Measurements from ENCODE around the gene GRIP2.

GRIP2 gene

DNA sequence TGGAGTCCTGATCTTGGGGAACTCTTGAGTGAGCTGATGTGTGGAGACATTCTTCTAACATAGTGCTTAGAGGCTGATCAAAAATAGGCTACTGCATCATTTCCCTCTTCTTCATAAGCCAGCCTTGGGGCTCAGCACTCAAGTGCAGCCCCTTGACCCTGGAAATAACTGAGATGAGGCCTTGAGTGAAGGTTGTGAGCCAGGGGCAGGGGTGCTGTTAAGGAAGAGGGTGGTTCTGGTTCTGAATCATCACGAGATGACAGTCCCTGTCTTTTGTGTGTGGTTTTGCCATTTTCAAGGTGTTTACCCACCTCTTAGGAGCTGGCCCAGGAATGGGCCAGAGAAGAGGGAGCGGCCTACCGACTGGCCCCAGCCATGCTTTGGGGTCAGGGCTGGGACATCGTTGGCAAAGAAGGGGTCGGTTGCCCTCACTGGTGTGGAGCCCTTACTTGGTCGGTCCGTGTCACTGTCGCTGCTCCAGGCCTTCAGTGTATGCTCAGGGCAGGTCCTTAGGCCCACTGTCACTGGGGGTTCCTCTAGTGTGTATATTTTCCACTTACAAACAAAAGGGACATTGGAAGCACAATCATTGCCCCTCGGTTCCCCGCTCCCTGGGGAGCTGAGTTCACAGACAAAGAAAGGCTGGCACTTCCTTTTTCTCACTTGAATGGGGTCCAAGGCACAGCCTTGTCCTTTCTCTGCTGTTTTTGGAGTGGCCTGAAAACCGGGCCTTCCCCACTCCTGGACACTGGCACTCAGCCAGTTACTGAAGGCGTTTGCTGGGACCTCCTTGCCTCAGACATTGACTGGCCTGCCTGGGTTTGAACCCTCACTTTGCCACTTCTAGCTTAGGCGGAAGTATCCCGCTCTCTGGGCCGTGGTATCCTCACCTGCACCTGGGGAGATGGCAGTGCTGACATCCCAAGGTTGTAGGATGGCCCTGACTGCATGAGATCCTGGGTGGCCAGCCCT is 91.1 kb downstream of the GRIP2 start:
- DNase-seq = no peak

DNA sequence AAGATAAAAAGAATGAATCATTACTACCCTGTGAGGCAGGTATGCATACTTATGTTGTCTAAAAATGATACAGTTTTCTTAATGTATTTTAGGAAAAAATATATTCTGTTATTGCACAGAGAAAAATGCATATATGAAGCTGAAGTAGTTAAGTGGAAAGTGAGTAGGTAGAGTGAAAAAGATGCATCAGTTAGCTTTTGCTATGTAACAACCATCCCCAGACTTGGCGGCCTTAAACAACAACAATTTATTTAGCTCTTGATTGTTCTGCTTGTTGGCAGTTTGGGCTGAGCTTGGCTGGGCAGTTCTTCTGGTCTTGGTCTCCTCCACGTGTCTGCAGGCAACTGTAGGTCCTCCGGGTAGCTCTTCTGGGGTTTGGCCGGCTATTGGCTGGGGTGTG is 92.1 kb downstream of the GRIP2 start:
- DNase-seq = no peak

GRCh38 chr3:14446988-14447570 is 93.1 kb downstream of the GRIP2 start:
- DNase-seq = no peak

- no peak for DNase-seq
Observed at GRCh38 chr3:14445773-14446172, 94.4 kb downstream of the GRIP2 start.

DNA sequence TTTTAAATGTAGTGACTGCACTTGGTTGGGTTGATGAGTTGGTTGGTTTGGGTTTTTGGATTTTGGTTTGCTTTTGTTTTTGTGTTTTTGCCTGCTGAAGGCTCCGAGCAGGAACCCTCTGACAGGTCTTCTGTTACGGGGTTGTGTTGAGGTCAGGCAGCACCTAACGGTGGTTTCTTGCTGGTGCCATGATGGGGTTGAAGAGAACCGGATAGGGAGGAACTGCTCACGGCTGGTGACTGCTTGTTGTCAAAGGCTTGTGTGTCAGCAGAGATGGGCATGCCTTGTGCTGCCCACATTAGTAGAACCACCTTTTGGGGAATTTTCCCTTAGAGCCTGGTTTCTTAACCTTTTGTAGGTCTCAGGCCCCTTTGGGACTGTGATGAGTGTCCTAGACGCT is 95.8 kb downstream of the GRIP2 start:
- no peak for DNase-seq

DNA sequence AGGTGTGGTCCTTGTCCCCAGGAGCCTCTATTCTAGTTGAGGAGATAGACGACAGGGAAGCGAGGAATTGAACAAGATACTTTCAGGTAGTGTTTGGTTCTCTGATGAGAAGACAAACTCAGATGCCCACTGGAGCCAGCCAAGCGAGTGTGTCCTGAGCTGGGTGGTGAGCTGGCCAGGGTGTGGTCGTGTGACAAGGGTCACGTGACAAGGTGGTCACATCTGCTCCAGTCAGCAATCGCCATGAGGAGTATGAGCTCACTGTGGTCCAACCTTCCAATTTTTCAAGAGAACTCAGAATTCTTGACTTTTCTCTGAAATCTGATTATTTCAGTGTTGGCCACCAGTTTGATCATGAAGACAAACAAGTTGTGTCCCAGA is 98.2 kb downstream of the GRIP2 start:
- DNase-seq = no peak

DNA sequence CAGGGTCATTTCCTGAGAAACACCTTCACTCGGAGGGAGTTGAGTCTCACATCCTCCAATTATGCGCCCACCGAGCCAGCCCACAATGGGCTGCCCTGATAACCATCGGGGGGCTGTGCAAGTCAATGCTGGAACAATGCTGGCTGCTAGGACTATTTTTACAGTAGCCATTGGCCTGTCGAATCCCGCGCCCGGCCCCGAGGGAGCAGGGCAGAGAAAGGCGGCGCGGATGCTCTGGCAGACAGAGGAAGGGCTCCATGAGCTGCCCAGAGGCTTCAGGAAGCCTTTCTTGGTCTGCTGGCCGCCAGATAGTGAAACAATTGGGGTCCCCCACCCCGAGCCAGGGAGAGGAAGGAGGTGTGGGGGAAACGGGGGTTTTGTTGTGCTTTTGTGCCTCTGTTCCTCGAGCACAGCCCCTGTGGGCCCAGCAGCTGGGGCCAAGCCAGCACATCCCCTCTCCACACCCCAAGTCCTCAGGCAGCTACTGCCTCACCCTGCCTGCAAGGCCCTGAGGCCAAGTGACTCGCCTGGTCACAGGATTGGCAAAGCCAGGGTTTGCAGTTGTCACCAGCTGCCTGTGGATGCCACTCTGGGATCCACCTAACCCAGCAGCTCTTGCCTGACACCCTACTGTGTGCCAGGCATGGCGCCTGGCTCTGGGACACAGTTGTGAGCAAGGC is 98.8 kb downstream of the GRIP2 start:
- no peak for DNase-seq

GRCh38 chr3:14440531-14441239 is 99.5 kb downstream of the GRIP2 start:
- DNase-seq = peak; percentile 67

DNA sequence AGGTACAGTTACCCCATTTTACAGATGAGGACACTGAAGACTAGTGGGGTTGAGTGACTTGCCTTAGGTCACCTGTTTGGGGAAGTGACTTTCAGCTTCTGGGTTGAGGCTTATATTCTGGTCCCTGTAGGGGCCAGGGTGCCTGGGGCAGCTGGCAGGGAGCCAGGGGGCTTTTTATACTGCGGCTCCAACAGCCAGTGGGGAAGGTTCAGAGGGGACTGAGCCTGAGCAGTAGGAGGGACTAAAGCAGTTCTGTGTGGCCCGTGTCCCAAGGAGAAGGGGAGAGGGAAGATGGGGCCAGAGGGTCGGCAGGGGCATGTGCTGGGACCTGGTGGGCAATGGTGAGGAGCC is 100.0 kb downstream of the GRIP2 start:
- no peak for DNase-seq

DNA sequence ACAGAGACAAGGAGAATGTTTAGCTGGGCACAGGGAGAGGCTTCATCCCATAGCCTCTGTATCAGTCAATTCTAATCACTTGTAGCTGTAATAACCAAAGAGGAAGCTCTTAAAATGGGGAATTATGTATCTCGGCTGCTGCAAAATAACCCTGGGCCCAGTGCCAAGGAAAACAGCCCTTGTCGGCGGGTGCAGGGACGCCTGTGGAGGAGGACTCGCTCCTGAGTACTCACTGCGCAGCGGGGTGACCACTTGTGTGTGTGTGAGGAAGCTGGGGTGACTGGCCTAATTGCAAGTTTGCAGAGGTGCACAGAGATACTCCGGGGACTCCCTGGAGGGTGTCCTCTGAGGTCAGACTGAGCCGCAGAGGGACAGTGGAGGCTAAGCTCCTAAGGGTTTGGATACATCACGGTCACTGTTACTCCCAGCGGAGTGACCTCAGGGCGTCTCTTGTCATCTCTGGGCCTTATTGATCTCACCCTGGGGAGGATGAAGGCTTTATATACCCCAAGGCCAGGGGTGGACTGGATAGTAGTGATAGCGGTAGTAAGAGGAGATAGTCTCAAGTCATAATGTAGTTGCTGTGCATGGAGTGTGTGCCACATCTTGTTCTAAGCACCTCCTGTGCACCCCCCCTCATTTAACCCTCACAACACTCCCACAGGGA is 100.5 kb downstream of the GRIP2 start:
- peak; percentile 66 for DNase-seq
